H1 (cell line): Measurements from ENCODE around the gene PSIP1. TPM values are rescaled to one million over a fixed set of nuclear protein-coding genes. Genes with fewer than 3 reads are reported as not detected.
A peak's percentile ranks its signal among the peaks of the same experiment; 100 is the strongest.

Experiments
- CTCF ChIA-PET: fragments of 300-600 bp; sonication (Branson Sonifier 250); formaldehyde crosslinking; loops from one replicate; lab custom pipeline; 2021; ENCODE audit not compliant: partially characterized antibody; lab: Charles Lee
- POLR2A ChIA-PET: fragments of 300-600 bp; sonication (Branson Sonifier 250); formaldehyde crosslinking; loops from one replicate; lab custom pipeline; 2021; ENCODE audit warnings: inconsistent platforms; ENCODE audit not compliant: partially characterized antibody; lab: Charles Lee
- DNase-seq, 2 experiments: peaks; one replicate each; pipeline versions ENCODE4 v3.0.0 to v3.0.0-alpha.2; 2010 to 2022; ENCODE audit warnings: low spot score in 2 of 2, low read depth in 1 of 2, mixed read lengths in 1 of 2
- FAIRE-seq: peaks from 2 replicates; lab custom pipeline; 2011; peaks lifted over from hg19 to GRCh38; lab: Jason Lieb, UNC
- H2AFZ ChIP-seq: 2 replicates; pipeline ENCODE4 v1.8.1; 2012; ENCODE audit warnings: low read length, inconsistent platforms
- H2AK5ac ChIP-seq: 2 replicates; pipeline ENCODE4 v1.6.1; 2013; ENCODE audit warnings: low read depth, low read length
- H2BK120ac ChIP-seq: replicated peaks from 2 replicates; pipeline ENCODE3; 2013; ENCODE audit warnings: low read depth, low read length, inconsistent platforms
- H2BK12ac ChIP-seq: 2 replicates; pipeline ENCODE4 v1.6.1; 2013; ENCODE audit warnings: low read depth, low read length
- H2BK15ac ChIP-seq: 2 replicates; pipeline ENCODE4 v1.6.1; 2013; ENCODE audit warnings: low read length
- H2BK20ac ChIP-seq: 2 replicates; pipeline ENCODE4 v1.6.1; 2013; ENCODE audit warnings: low read length
- H2BK5ac ChIP-seq: 2 replicates; pipeline ENCODE4 v1.6.1; 2013; ENCODE audit warnings: low read depth, low read length
- H3K14ac ChIP-seq: 2 replicates; pipeline ENCODE4 v1.6.1; 2013; ENCODE audit warnings: inconsistent platforms; ENCODE audit not compliant: insufficient read length
- H3K18ac ChIP-seq: 2 replicates; pipeline ENCODE4 v1.6.1; 2013; ENCODE audit warnings: low read length; ENCODE audit errors: extremely low read depth
- H3K23ac ChIP-seq: 2 replicates; pipeline ENCODE4 v1.6.1; 2013; ENCODE audit warnings: inconsistent platforms; ENCODE audit not compliant: insufficient read length
- H3K23me2 ChIP-seq: 2 replicates; pipeline ENCODE4 v1.6.1; 2013; ENCODE audit warnings: low read depth, low read length
- H3K27ac ChIP-seq: 2 replicates; pipeline ENCODE4 v1.6.1; 2011; ENCODE audit warnings: low read depth, low read length, inconsistent platforms
- H3K27me3 ChIP-seq, 4 experiments: replicated peaks in 1 of 4; 1 replicate in 1 of 4; 2 replicates in 3 of 4; pipeline versions ENCODE4 v1.6.1 to v1.8.1; 2011 to 2013; ENCODE audit warnings: low read length in 3 of 4, mild to moderate bottlenecking in 3 of 4, inconsistent platforms in 2 of 4, mixed read lengths in 2 of 4, moderate library complexity in 1 of 4; ENCODE audit not compliant: control insufficient read depth in 3 of 4, insufficient read depth in 3 of 4; ENCODE audit errors: extremely low read depth in 1 of 4
- H3K36me3 ChIP-seq, 4 experiments: 2 replicates each; pipeline versions ENCODE4 v1.6.1 to v1.8.1; 2011 to 2013; ENCODE audit warnings: mild to moderate bottlenecking in 4 of 4, low read length in 3 of 4, moderate library complexity in 2 of 4, control low read depth in 1 of 4, inconsistent platforms in 1 of 4; ENCODE audit not compliant: insufficient read depth in 4 of 4, control insufficient read depth in 2 of 4
- H3K4ac ChIP-seq: replicated peaks from 2 replicates; pipeline ENCODE3; 2013; ENCODE audit warnings: low read length, low read depth, mixed read lengths, inconsistent platforms; ENCODE audit not compliant: insufficient read length
- H3K4me1 ChIP-seq, 4 experiments: replicated peaks in 1 of 4; 1 replicate in 1 of 4; 2 replicates in 3 of 4; pipeline versions ENCODE4 v1.6.1 to v1.8.1; 2011 to 2013; ENCODE audit warnings: low read length in 3 of 4, inconsistent platforms in 2 of 4, mixed read lengths in 1 of 4; ENCODE audit not compliant: insufficient read depth in 4 of 4, control insufficient read depth in 3 of 4
- H3K4me2 ChIP-seq, 2 experiments: 2 replicates each; pipeline versions ENCODE4 v1.6.1 to v1.8.1; 2011 to 2013; ENCODE audit warnings: low read depth in 2 of 2, low read length in 2 of 2, control low read depth in 1 of 2, inconsistent platforms in 1 of 2, mild to moderate bottlenecking in 1 of 2; ENCODE audit not compliant: insufficient read depth in 1 of 2
- H3K4me3 ChIP-seq, 4 experiments: fragments of 200-600, 300-600 bp in 1 of 4; sonication (generic), shearing (Covaris generic), sonication (Bioruptor Twin) in 1 of 4; 2 replicates each; pipeline versions ENCODE4 v1.5.1 to v1.8.1; 2011 to 2016; ENCODE audit warnings: low read length in 4 of 4, low read depth in 3 of 4, control low read depth in 2 of 4, inconsistent platforms in 2 of 4, mild to moderate bottlenecking in 2 of 4, mixed read lengths in 1 of 4, moderate library complexity in 1 of 4; ENCODE audit not compliant: insufficient read depth in 2 of 4; ENCODE audit errors: extremely low read depth in 1 of 4
- H3K56ac ChIP-seq: replicated peaks from 2 replicates; pipeline ENCODE3; 2013; ENCODE audit warnings: low read depth, mild to moderate bottlenecking, mixed read lengths, low read length, inconsistent platforms; ENCODE audit not compliant: insufficient read length
- H3K79me1 ChIP-seq: 2 replicates; pipeline ENCODE4 v1.6.1; 2013; ENCODE audit warnings: low read depth, low read length, control low read depth
- H3K79me2 ChIP-seq, 2 experiments: 2 replicates each; pipeline versions ENCODE4 v1.6.1 to v1.8.1; 2012 to 2013; ENCODE audit warnings: low read length in 2 of 2, mild to moderate bottlenecking in 2 of 2, inconsistent platforms in 1 of 2; ENCODE audit not compliant: insufficient read depth in 2 of 2, control insufficient read depth in 1 of 2
- H3K9ac ChIP-seq, 4 experiments: replicated peaks in 1 of 4; 1 replicate in 1 of 4; 2 replicates in 3 of 4; pipeline versions ENCODE4 v1.6.1 to v1.8.1; 2011 to 2013; ENCODE audit warnings: low read depth in 3 of 4, low read length in 3 of 4, control low read depth in 2 of 4, mild to moderate bottlenecking in 2 of 4, moderate library complexity in 2 of 4, inconsistent platforms in 1 of 4; ENCODE audit errors: extremely low read depth in 1 of 4
- H3K9me3 ChIP-seq, 2 experiments: 2 replicates each; pipeline versions ENCODE4 v1.6.1 to v1.8.1; 2012 to 2013; ENCODE audit warnings: mild to moderate bottlenecking in 2 of 2, moderate library complexity in 2 of 2, control low read depth in 1 of 2, inconsistent platforms in 1 of 2, low read depth in 1 of 2, low read length in 1 of 2, mixed read lengths in 1 of 2; ENCODE audit not compliant: insufficient read depth in 2 of 2
- H4K20me1 ChIP-seq, 2 experiments: replicated peaks in 1 of 2; 2 replicates each; pipeline versions ENCODE3 to v1.8.1; 2011 to 2013; ENCODE audit warnings: inconsistent platforms in 2 of 2, low read length in 2 of 2, mild to moderate bottlenecking in 1 of 2; ENCODE audit not compliant: insufficient read depth in 2 of 2, control insufficient read depth in 1 of 2
- H4K5ac ChIP-seq: 2 replicates; pipeline ENCODE4 v1.6.1; 2013; ENCODE audit warnings: low read length, low read depth, mixed read lengths, inconsistent platforms; ENCODE audit not compliant: insufficient read length
- H4K8ac ChIP-seq: 2 replicates; pipeline ENCODE4 v1.8.0; 2013; ENCODE audit warnings: mild to moderate bottlenecking, moderate library complexity, low read length, inconsistent platforms; ENCODE audit not compliant: insufficient read depth; ENCODE audit errors: extremely low read depth
- H4K91ac ChIP-seq: replicated peaks from 2 replicates; pipeline ENCODE3; 2013; ENCODE audit warnings: low read length, mixed read lengths, inconsistent platforms; ENCODE audit not compliant: insufficient read length
- BRCA1 ChIP-seq: IDR thresholded peaks from 2 replicates; pipeline ENCODE4 v1.6.1; 2012; ENCODE audit warnings: low read depth, low read length, improper control_type of control experiment
- GTF2F1 ChIP-seq: IDR thresholded peaks from 2 replicates; pipeline ENCODE4 v1.6.1; 2012; ENCODE audit warnings: low read depth, low read length, improper control_type of control experiment, borderline replicate concordance
- KDM4A ChIP-seq: IDR thresholded peaks from one replicate; pipeline ENCODE4 v1.7.1; 2012; ENCODE audit warnings: low read depth, mild to moderate bottlenecking, moderate library complexity, low read length, inconsistent platforms; ENCODE audit not compliant: severe bottlenecking
- NRF1 ChIP-seq: IDR thresholded peaks from 2 replicates; pipeline ENCODE4 v1.6.1; 2011; ENCODE audit warnings: mild to moderate bottlenecking, low read depth, low read length, improper control_type of control experiment
- PHF8 ChIP-seq: fragments of 200-600 bp; sonication (generic); conservative IDR thresholded peaks from 2 replicates; pipeline ENCODE4 v1.7.1; 2012; ENCODE audit warnings: low read depth, mild to moderate bottlenecking, inconsistent platforms, low read length, moderate library complexity
- RNF2 ChIP-seq: fragments of 200-900, 300-1000 bp; sonication (generic); IDR thresholded peaks from 2 replicates; pipeline ENCODE4 v1.7.1; 2016; ENCODE audit warnings: borderline replicate concordance, low read depth, mild to moderate bottlenecking, antibody characterized with exemption, low read length; ENCODE audit not compliant: poor library complexity, severe bottlenecking; ENCODE audit errors: missing control alignments
- RXRA ChIP-seq: IDR thresholded peaks from 2 replicates; pipeline ENCODE4 v1.6.1; 2011; ENCODE audit warnings: low read depth, mild to moderate bottlenecking, low read length, moderate library complexity; ENCODE audit not compliant: insufficient read depth
- SIX5 ChIP-seq: IDR thresholded peaks from 2 replicates; pipeline ENCODE4 v1.6.1; 2011; ENCODE audit warnings: mild to moderate bottlenecking, low read depth, low read length
- SP1 ChIP-seq: IDR thresholded peaks from 2 replicates; pipeline ENCODE4 v1.6.1; 2011; ENCODE audit warnings: low read depth, low read length
- SP4 ChIP-seq: IDR thresholded peaks from 2 replicates; pipeline ENCODE4 v1.6.1; 2012; ENCODE audit warnings: low read length, inconsistent platforms
- SRF ChIP-seq: IDR thresholded peaks from 2 replicates; pipeline ENCODE4 v1.6.1; 2011; ENCODE audit warnings: mild to moderate bottlenecking, low read depth, low read length, moderate library complexity
- TAF1 ChIP-seq: IDR thresholded peaks from 2 replicates; pipeline ENCODE4 v1.6.1; 2011; ENCODE audit warnings: mild to moderate bottlenecking, low read depth, low read length
- WGBS, 2 experiments: shearing (Covaris generic) in 1 of 2; methylation state at CpG; one replicate each; pipeline versions ENCODE4 v1.1.6 to v1.1.7; 2013 to 2015; ENCODE audit warnings: low lambda C conversion rate in 2 of 2, mixed read lengths in 2 of 2, inconsistent platforms in 1 of 2, low coverage in 1 of 2, missing lambda C conversion rate in 1 of 2; ENCODE audit not compliant: insufficient replicate concordance in 2 of 2, insufficient coverage in 1 of 2, insufficient read length in 1 of 2; ENCODE audit errors: extremely low coverage in 1 of 2, missing lambda C conversion rate in 1 of 2; 5-methylcytosine and 5-hydroxymethylcytosine counted together
- polyA plus RNA-seq, 7 experiments: library from polyadenylated mRNA; depleted of rRNA in 3 of 7; stranded (reverse) in 5 of 7; unstranded in 2 of 7; fragments of >200 nt in 5 of 7; fragments of 200-250 nt in 2 of 7; gene quantifications; 1 replicate in 5 of 7; 2 replicates in 1 of 7; 4 replicates in 1 of 7; pipeline versions ENCODE4 v1.2.1 to v1.2.3, GENCODE V29; 2011 to 2013; ENCODE audit warnings: missing spikeins in 2 of 7, mixed read lengths in 2 of 7
- total RNA-seq: library from RNA; stranded (reverse); fragmentation: NEBNext Ultra II Directional; extraction: Animal tissue kit (Norgen Biotek cat#: 25700); gene quantifications from 2 replicates; pipeline ENCODE4 v1.2.1, GENCODE V29; 2021
- TF ChIP-seq, protein P1 (sequence below): IDR thresholded peaks from 2 replicates; pipeline ENCODE4 v1.6.1; 2012; ENCODE audit warnings: low read length, inconsistent platforms

PSIP1 gene
- total and polyA plus RNA-seq, 2 of the 8 experiments (the other 6 are each of a cell fraction or from before 2014, with no cell fraction given): 63.3 to 387 TPM

DNA sequence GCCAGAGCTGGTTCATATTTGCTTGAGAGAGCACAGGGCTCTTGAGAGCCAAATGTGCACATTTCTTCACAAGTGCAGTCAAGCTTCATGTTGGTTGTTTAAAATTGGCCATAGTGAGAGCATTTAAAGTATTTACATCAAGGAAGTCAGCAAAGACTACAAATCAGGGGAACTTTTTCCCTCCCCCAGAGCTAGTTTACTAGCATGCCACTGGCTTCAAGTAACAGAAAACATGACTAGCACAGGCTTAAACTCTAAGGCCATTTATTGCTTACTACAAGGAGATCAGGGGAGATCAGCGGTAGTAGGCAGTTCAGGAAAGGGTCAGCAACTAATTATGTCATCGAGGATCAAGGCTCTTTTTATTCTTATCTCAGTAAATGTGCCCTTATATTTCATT is 31.1 kb upstream of the PSIP1 start:
- no peak overlapping the region for H3K56ac ChIP-seq
- H2BK120ac ChIP-seq: no peak overlapping the region
- H4K91ac ChIP-seq: no peak overlapping the region
- H3K9ac ChIP-seq: no peak overlapping the region
- no peaks in the 10 kb centered on the region for H3K79me1 ChIP-seq
- no peaks in the 10 kb centered on the region for H3K9me3 ChIP-seq
- H4K5ac ChIP-seq: no peak overlapping the region
- no peak overlapping the region for H3K14ac ChIP-seq
- H2AFZ ChIP-seq: peak overlapping the region; percentile 43; the same call in 1 of the 2 replicates
- no peak overlapping the region for H3K4me3 ChIP-seq
- FAIRE-seq (peak; percentile 13), DNase-seq (no peak)
- no peak overlapping the region for H2AK5ac ChIP-seq
- H3K27ac ChIP-seq: no peak overlapping the region
- H3K23ac ChIP-seq: no peak overlapping the region
- ChIA-PET CTCF (interaction anchor here (1.2 to 2.5 kb wide), 5 partner anchors 9 to 60 kb away, joined by 3 to 13 read pairs (median 4); no protein-coding TSS in a partner anchor), POLR2A (interaction anchor here (1.1 to 4.0 kb wide), 2 partner anchors 11 to 38 kb away, joined by 5 to 25 read pairs; partner anchors contain the start of gene CCDC171)
- no peak overlapping the region for H4K8ac ChIP-seq
- H4K20me1 ChIP-seq: no peaks in the 10 kb centered on the region
- no peaks in the 10 kb centered on the region for H3K23me2 ChIP-seq
- H2BK15ac ChIP-seq: no peak overlapping the region
- H3K4me2 ChIP-seq: no peak overlapping the region
- WGBS, 2 experiments: 96% methylated on average over 2 of the region's 2 CpGs; no CpG with 5 or more reads in 1 of the 2 experiments
- H3K4me1 ChIP-seq: no peaks in the 10 kb centered on the region
- H3K79me2 ChIP-seq: no peaks in the 10 kb centered on the region
- no peak overlapping the region for H2BK20ac ChIP-seq
- no peak overlapping the region for H3K18ac ChIP-seq
- no peaks in the 10 kb centered on the region; a peak in 1 of 8 replicates for H3K36me3 ChIP-seq
- H3K4ac ChIP-seq: no peak overlapping the region
- no peak overlapping the region for H2BK12ac ChIP-seq
- no peaks in the 10 kb centered on the region; a peak in 1 of 7 replicates for H3K27me3 ChIP-seq
- H2BK5ac ChIP-seq: no peak overlapping the region
- TF ChIP-seq SP4: no peak
- TF ChIP-seq RNF2: no peak
- no peak for TF ChIP-seq SRF
- TF ChIP-seq RXRA: no peak
- TF ChIP-seq BRCA1: no peak
- TF ChIP-seq KDM4A: no peak
- TF ChIP-seq, protein P1, sequence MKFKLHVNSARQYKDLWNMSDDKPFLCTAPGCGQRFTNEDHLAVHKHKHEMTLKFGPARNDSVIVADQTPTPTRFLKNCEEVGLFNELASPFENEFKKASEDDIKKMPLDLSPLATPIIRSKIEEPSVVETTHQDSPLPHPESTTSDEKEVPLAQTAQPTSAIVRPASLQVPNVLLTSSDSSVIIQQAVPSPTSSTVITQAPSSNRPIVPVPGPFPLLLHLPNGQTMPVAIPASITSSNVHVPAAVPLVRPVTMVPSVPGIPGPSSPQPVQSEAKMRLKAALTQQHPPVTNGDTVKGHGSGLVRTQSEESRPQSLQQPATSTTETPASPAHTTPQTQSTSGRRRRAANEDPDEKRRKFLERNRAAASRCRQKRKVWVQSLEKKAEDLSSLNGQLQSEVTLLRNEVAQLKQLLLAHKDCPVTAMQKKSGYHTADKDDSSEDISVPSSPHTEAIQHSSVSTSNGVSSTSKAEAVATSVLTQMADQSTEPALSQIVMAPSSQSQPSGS: no peak
- TF ChIP-seq NRF1: no peak
- no peak for TF ChIP-seq PHF8
- TF ChIP-seq GTF2F1: no peak
- no peak for TF ChIP-seq SP1
- TF ChIP-seq SIX5: no peak
- TF ChIP-seq TAF1: no peak
